Measurements from ENCODE around the gene PAX6. TPM values are rescaled to one million over a fixed set of nuclear protein-coding genes. Genes with fewer than 3 reads are reported as not detected.

The PAX6 gene
- total and polyA plus RNA-seq, 2 of the 13 experiments (the other 11 are each of a cell fraction or from before 2014, with no cell fraction given), result 0.15 to 1.1 TPM

DNA sequence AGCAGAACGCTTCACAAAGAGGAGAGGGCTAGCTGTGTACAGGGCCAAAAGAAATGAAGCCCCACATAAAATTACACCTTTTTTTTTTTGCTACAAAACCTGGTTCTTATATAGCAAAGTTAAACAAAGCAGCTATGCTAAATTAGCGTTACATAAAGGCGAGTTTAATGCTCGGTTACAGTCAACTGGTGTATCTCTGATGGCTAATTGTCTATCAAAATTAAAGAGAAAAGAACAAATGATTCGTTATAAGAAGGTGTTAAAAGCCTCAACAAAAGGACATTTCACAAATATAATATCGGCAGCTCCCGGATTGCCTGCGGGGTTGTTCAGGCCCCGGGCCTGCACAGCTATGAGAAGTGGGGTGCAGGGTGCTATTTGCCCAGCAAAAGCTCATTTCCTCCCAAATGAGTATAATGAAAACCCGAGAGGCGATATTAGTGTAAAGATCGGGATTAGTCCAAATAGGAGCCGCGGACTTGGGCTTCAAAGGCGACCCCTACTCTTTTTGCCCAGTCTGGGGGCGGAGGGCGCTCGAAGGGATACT lies 13.3 kb upstream of the PAX6 start:
- CTCF ChIA-PET (ENCODE audit: low intra/inter-chr PET ratio, low total read pairs), result no interaction called here
- BruUV-seq (replicated peaks), result no TSS peak
- Histone ChIP-seq H3K4me3 (replicated peaks in 1 of 3; ENCODE audit: insufficient read depth in 1 of 3, low read depth in 2 of 3, low read length in 3 of 3) (no peak overlapping the region), H2AFZ (ENCODE audit: low read length) (no peak overlapping the region), H3K27me3 (ENCODE audit: control insufficient read depth in 1 of 2, insufficient read depth in 2 of 2, low read length in 2 of 2) (peaks cover 9 to 82% of the 10 kb centered on the region in 2 experiments), H3K27ac (ENCODE audit: extremely low read length, insufficient read depth, low read length) (no peak overlapping the region), H3K9me3 (ENCODE audit: low read length) (no peaks in the 10 kb centered on the region), H3K9ac (ENCODE audit: insufficient read depth, low read depth, low read length) (no peak overlapping the region), H3K36me3 (replicated peaks in 1 of 2; ENCODE audit: control insufficient read depth in 1 of 2, insufficient read depth in 2 of 2, low read length in 2 of 2) (no peaks in the 10 kb centered on the region), H3K79me2 (ENCODE audit: insufficient read depth, low read length) (no peaks in the 10 kb centered on the region), H3K4me2 (ENCODE audit: low read depth, low read length) (no peak overlapping the region), H3K4me1 (ENCODE audit: insufficient read depth, low read length) (0 out of 2 replicates have a peak, but pooled peaks cover 8% of the 10 kb centered on the region), H4K20me1 (ENCODE audit: insufficient read depth, low read length) (no peaks in the 10 kb centered on the region; the same call in 1 of the 2 replicates)
- FAIRE-seq (no peak), DNase-seq (ENCODE audit: low spot score) (no peak), ATAC-seq (no peak)
- in situ Hi-C loops (cut with HindIII; ENCODE audit: extremely low pct_ligation_motif_present, low pct_unique_long_range_greater_than_20kb), result loop anchor here (10.0 kb wide), 1 partner anchor 340 kb away; no protein-coding TSS in a partner anchor
- POLR2A ChIA-PET, result no interaction called here
- WGBS (ENCODE audit: low lambda C conversion rate), result 2% methylated on average over 14 of the region's 18 CpGs
- intact Hi-C loops (cut with micrococcal nuclease; ENCODE audit: unreplicated experiment), result no loop called here
- TF ChIP-seq RBFOX2 (IDR thresholded peaks at IDR 0.05; ENCODE audit: low read depth, low read length) (no peak), ZFP62 (CRISPR knock-in tag; IDR thresholded peaks at IDR 0.05) (no peak), CBX2 (IDR thresholded peaks at IDR 0.05; ENCODE audit: low read depth, low read length) (peak; percentile 68; the same call in 1 of the 2 replicates), CBX2 (CRISPR knock-in tag; IDR thresholded peaks at IDR 0.05; ENCODE audit: low read depth) (no peak), BRD4 (CRISPR knock-in tag; IDR thresholded peaks at IDR 0.05) (no peak)
- TF ChIP-seq, protein P1, sequence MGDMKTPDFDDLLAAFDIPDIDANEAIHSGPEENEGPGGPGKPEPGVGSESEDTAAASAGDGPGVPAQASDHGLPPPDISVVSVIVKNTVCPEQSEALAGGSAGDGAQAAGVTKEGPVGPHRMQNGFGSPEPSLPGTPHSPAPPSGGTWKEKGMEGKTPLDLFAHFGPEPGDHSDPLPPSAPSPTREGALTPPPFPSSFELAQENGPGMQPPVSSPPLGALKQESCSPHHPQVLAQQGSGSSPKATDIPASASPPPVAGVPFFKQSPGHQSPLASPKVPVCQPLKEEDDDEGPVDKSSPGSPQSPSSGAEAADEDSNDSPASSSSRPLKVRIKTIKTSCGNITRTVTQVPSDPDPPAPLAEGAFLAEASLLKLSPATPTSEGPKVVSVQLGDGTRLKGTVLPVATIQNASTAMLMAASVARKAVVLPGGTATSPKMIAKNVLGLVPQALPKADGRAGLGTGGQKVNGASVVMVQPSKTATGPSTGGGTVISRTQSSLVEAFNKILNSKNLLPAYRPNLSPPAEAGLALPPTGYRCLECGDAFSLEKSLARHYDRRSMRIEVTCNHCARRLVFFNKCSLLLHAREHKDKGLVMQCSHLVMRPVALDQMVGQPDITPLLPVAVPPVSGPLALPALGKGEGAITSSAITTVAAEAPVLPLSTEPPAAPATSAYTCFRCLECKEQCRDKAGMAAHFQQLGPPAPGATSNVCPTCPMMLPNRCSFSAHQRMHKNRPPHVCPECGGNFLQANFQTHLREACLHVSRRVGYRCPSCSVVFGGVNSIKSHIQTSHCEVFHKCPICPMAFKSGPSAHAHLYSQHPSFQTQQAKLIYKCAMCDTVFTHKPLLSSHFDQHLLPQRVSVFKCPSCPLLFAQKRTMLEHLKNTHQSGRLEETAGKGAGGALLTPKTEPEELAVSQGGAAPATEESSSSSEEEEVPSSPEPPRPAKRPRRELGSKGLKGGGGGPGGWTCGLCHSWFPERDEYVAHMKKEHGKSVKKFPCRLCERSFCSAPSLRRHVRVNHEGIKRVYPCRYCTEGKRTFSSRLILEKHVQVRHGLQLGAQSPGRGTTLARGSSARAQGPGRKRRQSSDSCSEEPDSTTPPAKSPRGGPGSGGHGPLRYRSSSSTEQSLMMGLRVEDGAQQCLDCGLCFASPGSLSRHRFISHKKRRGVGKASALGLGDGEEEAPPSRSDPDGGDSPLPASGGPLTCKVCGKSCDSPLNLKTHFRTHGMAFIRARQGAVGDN (CRISPR knock-in tag; IDR thresholded peaks at IDR 0.05), result no peak
- TF ChIP-seq, protein P2, sequence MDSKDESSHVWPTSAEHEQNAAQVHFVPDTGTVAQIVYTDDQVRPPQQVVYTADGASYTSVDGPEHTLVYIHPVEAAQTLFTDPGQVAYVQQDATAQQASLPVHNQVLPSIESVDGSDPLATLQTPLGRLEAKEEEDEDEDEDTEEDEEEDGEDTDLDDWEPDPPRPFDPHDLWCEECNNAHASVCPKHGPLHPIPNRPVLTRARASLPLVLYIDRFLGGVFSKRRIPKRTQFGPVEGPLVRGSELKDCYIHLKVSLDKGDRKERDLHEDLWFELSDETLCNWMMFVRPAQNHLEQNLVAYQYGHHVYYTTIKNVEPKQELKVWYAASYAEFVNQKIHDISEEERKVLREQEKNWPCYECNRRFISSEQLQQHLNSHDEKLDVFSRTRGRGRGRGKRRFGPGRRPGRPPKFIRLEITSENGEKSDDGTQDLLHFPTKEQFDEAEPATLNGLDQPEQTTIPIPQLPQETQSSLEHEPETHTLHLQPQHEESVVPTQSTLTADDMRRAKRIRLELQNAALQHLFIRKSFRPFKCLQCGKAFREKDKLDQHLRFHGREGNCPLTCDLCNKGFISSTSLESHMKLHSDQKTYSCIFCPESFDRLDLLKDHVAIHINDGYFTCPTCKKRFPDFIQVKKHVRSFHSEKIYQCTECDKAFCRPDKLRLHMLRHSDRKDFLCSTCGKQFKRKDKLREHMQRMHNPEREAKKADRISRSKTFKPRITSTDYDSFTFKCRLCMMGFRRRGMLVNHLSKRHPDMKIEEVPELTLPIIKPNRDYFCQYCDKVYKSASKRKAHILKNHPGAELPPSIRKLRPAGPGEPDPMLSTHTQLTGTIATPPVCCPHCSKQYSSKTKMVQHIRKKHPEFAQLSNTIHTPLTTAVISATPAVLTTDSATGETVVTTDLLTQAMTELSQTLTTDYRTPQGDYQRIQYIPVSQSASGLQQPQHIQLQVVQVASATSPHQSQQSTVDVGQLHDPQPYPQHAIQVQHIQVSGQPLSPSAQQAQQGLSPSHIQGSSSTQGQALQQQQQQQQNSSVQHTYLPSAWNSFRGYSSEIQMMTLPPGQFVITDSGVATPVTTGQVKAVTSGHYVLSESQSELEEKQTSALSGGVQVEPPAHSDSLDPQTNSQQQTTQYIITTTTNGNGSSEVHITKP (CRISPR knock-in tag; IDR thresholded peaks at IDR 0.05; ENCODE audit: low read depth), result no peak
